CD14-positive monocyte (primary cell): Measurements from ENCODE around the gene SLC27A5. TPM values are rescaled to one million over a fixed set of nuclear protein-coding genes. Genes with fewer than 3 reads are reported as not detected.

Experiments used
- DNase-seq, 3 donors: peaks; one replicate each; pipeline ENCODE4 v3.0.0-alpha.2; 2011 to 2022
- H2AFZ ChIP-seq: 2 replicates; pipeline ENCODE4 v1.6.0; 2012; ENCODE audit warnings: mild to moderate bottlenecking, low read depth, low read length, inconsistent platforms; ENCODE audit not compliant: insufficient read depth, poor library complexity, severe bottlenecking
- H3K27ac ChIP-seq, 2 donors: 1 replicate in 1 of 2; 2 replicates in 1 of 2; pipeline ENCODE4 v1.5.1; 2012 to 2013; ENCODE audit warnings: low read length in 2 of 2, control low read depth in 1 of 2, inconsistent platforms in 1 of 2, low read depth in 1 of 2, mild to moderate bottlenecking in 1 of 2
- H3K27me3 ChIP-seq, 2 donors: one replicate each; pipeline versions ENCODE4 v1.6.0 to v1.6.1; 2011 to 2013; ENCODE audit warnings: low read length in 2 of 2; ENCODE audit not compliant: control insufficient read depth in 2 of 2, insufficient read depth in 2 of 2
- H3K36me3 ChIP-seq, 2 donors: replicated peaks in 1 of 2; 1 replicate in 1 of 2; 2 replicates in 1 of 2; pipeline versions ENCODE4 v1.5.1 to v1.6.1; 2012 to 2013; ENCODE audit warnings: low read length in 2 of 2, control low read depth in 1 of 2, inconsistent platforms in 1 of 2, mild to moderate bottlenecking in 1 of 2; ENCODE audit not compliant: insufficient read depth in 2 of 2, control insufficient read depth in 1 of 2
- H3K4me1 ChIP-seq, 2 donors: 1 replicate in 1 of 2; 2 replicates in 1 of 2; pipeline versions ENCODE4 v1.5.1 to v1.6.1; 2012 to 2013; ENCODE audit warnings: low read length in 2 of 2, control low read depth in 1 of 2, inconsistent platforms in 1 of 2, mild to moderate bottlenecking in 1 of 2, moderate library complexity in 1 of 2; ENCODE audit not compliant: insufficient read depth in 2 of 2, control insufficient read depth in 1 of 2
- H3K4me2 ChIP-seq: replicated peaks from 2 replicates; pipeline ENCODE3; 2012; ENCODE audit warnings: low read length, moderate library complexity, mild to moderate bottlenecking; ENCODE audit not compliant: poor library complexity, severe bottlenecking; ENCODE audit errors: extremely low read depth
- H3K4me3 ChIP-seq, 3 experiments: fragments of 200-600 bp in 1 of 3; sonication (generic) in 1 of 3; replicated peaks in 1 of 3; 1 replicate in 2 of 3; 2 replicates in 1 of 3; pipeline ENCODE4 v1.5.1; 2011 to 2013; ENCODE audit warnings: low read length in 3 of 3, mild to moderate bottlenecking in 3 of 3, control low read depth in 2 of 3, low read depth in 2 of 3, inconsistent platforms in 1 of 3, moderate library complexity in 1 of 3
- H3K79me2 ChIP-seq: 2 replicates; pipeline ENCODE4 v1.6.0; 2012; ENCODE audit warnings: mild to moderate bottlenecking, control low read depth, inconsistent platforms, low read length, moderate library complexity; ENCODE audit not compliant: insufficient read depth
- H3K9ac ChIP-seq: 2 replicates; pipeline ENCODE4 v1.6.0; 2017; ENCODE audit warnings: low read length, mild to moderate bottlenecking; ENCODE audit not compliant: insufficient read depth, poor library complexity, severe bottlenecking
- H3K9me3 ChIP-seq, 2 donors: replicated peaks in 1 of 2; 1 replicate in 1 of 2; 2 replicates in 1 of 2; pipeline versions ENCODE4 v1.5.1 to v1.6.1; 2012 to 2013; ENCODE audit warnings: low read length in 2 of 2, control low read depth in 1 of 2; ENCODE audit not compliant: control insufficient read depth in 1 of 2, insufficient read depth in 1 of 2
- H4K20me1 ChIP-seq: 2 replicates; pipeline ENCODE4 v1.6.0; 2012; ENCODE audit warnings: mild to moderate bottlenecking, low read length, control low read depth, moderate library complexity; ENCODE audit not compliant: insufficient read depth
- H3K27ac Mint-ChIP-seq, 7 donors: one replicate each; pipeline ENCODE4 v1.8.0; 2020; ENCODE audit warnings: mild to moderate bottlenecking in 7 of 7, mixed read lengths in 7 of 7, moderate library complexity in 6 of 7, inconsistent platforms in 2 of 7
- H3K27me3 Mint-ChIP-seq, 3 donors: one replicate each; pipeline ENCODE4 v1.8.0; 2021 to 2022; ENCODE audit warnings: low read depth in 3 of 3, mild to moderate bottlenecking in 3 of 3, mixed read lengths in 3 of 3, moderate library complexity in 3 of 3, inconsistent platforms in 1 of 3
- H3K36me3 Mint-ChIP-seq, 2 donors: one replicate each; pipeline ENCODE4 v1.8.0; 2020; ENCODE audit warnings: mixed read lengths in 2 of 2, inconsistent platforms in 1 of 2, mild to moderate bottlenecking in 1 of 2
- H3K4me1 Mint-ChIP-seq: one replicate; pipeline ENCODE4 v1.8.0; 2020; ENCODE audit warnings: mild to moderate bottlenecking, mixed read lengths
- H3K4me3 Mint-ChIP-seq, 2 donors: one replicate each; pipeline ENCODE4 v1.8.0; 2020; ENCODE audit warnings: mild to moderate bottlenecking in 2 of 2, mixed read lengths in 2 of 2, moderate library complexity in 1 of 2
- H3K9me3 Mint-ChIP-seq, 7 donors: one replicate each; pipeline ENCODE4 v1.8.0; 2020 to 2022; ENCODE audit warnings: mixed read lengths in 7 of 7, mild to moderate bottlenecking in 6 of 7, moderate library complexity in 6 of 7, inconsistent platforms in 2 of 7
- CTCF ChIP-seq: fragments of 200-600 bp; IDR thresholded peaks from one replicate; pipeline ENCODE4 v1.8.0; 2022; ENCODE audit warnings: antibody characterized with exemption, mild to moderate bottlenecking
- WGBS: methylation state at CpG from one replicate; pipeline ENCODE4 v1.1.5; 2013; ENCODE audit warnings: missing lambda C conversion rate; ENCODE audit not compliant: insufficient coverage; 5-methylcytosine and 5-hydroxymethylcytosine counted together
- intact Hi-C, 2 donors: fragments of 100-400 bp; cut with micrococcal nuclease; formaldehyde crosslinking; loops; one replicate each; pipeline versions ENCODE4 v1.15.0 to v1.15.1; 2023
- polyA plus RNA-seq, 3 donors: library from polyadenylated mRNA; depleted of rRNA in 1 of 3; unstranded in 2 of 3; stranded (reverse) in 1 of 3; fragments of 300-500 nt in 2 of 3; fragments of >200 nt in 1 of 3; fragmentation: Illumina TruSeq in 2 of 3; gene quantifications; 1 replicate in 2 of 3; 2 replicates in 1 of 3; pipeline ENCODE4 v1.2.3, GENCODE V29; 2012 to 2021

The SLC27A5 gene
- polyA plus RNA-seq, 3 donors, result 1.5 to 2.9 (median 2.8) TPM

- H3K27ac Mint-ChIP-seq, result no peak overlapping the region
- Histone ChIP-seq H4K20me1 (no peaks in the 10 kb centered on the region), H3K9ac (no peak overlapping the region), H3K4me3 (no peak overlapping the region), H3K36me3 (peaks cover 15% of the 10 kb centered on the region in 2 donors), H2AFZ (no peak overlapping the region), H3K4me2 (no peak overlapping the region), H3K27me3 (no peaks in the 10 kb centered on the region), H3K9me3 (no peaks in the 10 kb centered on the region), H3K4me1 (peaks cover 6 to 7% of the 10 kb centered on the region in 2 donors), H3K27ac (no peak overlapping the region), H3K79me2 (no peaks in the 10 kb centered on the region)
- intact Hi-C loops, result no loop called here
- no peak for TF ChIP-seq CTCF
- peaks cover 27 to 40% of the 10 kb centered on the region in 2 donors for H3K36me3 Mint-ChIP-seq
- peaks cover 0 to 3% (median 2%) of the 10 kb centered on the region in 7 donors for H3K9me3 Mint-ChIP-seq
- H3K4me3 Mint-ChIP-seq, result no peak overlapping the region
- WGBS, result no CpG with 5 or more reads among the region's 2 CpGs
- H3K4me1 Mint-ChIP-seq, result peaks cover 3% of the 10 kb centered on the region
- H3K27me3 Mint-ChIP-seq, result peaks cover 0 to 3% (median 2%) of the 10 kb centered on the region in 3 donors
- DNase-seq, result no peak
Observed at GRCh38 chr19:58460039-58460438, 51.8 kb downstream of the SLC27A5 start.

GRCh38 chr19:58456111-58456510 is 55.7 kb downstream of the SLC27A5 start:
- WGBS, result 97% methylated on average over 21 of the region's 35 CpGs
- Histone ChIP-seq H3K4me2 (no peak overlapping the region), H3K27me3 (no peaks in the 10 kb centered on the region), H3K27ac (no peak overlapping the region), H2AFZ (no peak overlapping the region), H4K20me1 (no peaks in the 10 kb centered on the region), H3K9me3 (no peaks in the 10 kb centered on the region), H3K36me3 (peaks cover 21 to 31% of the 10 kb centered on the region in 2 donors), H3K4me3 (no peak overlapping the region), H3K79me2 (no peaks in the 10 kb centered on the region), H3K4me1 (peaks cover 6 to 10% of the 10 kb centered on the region in 2 donors), H3K9ac (no peak overlapping the region)
- H3K4me3 Mint-ChIP-seq, result no peak overlapping the region
- peaks cover 0 to 3% (median 0%) of the 10 kb centered on the region in 3 donors for H3K27me3 Mint-ChIP-seq
- intact Hi-C loops, result no loop called here
- TF ChIP-seq CTCF, result no peak
- peaks cover 10% of the 10 kb centered on the region for H3K4me1 Mint-ChIP-seq
- H3K9me3 Mint-ChIP-seq, result peaks cover 0 to 1% (median 0%) of the 10 kb centered on the region in 7 donors
- H3K27ac Mint-ChIP-seq, result no peak overlapping the region
- DNase-seq, result no peak
- peaks cover 38 to 54% of the 10 kb centered on the region in 2 donors for H3K36me3 Mint-ChIP-seq
